ENCODE data around the gene GAL3ST1.
"Not testable (repeated sequence)": the region's sequence is repeated elsewhere in the genome, so short reads cannot be mapped to it uniquely, and the experiment has no call there.

The GAL3ST1 gene

GRCh38 chr22:30574095-30574981, at the start of gene GAL3ST1:
TSS of gene GAL3ST1 (minus strand) at chr22:30574665. CDS start at chr22:30557392, 17,273 bp downstream.
- TF ChIP-seq CTCF (IDR thresholded peaks at IDR 0.05; ENCODE audit: insufficient read depth, missing control alignments): no peak
- FAIRE-seq: no peak
- no peak for DNase-seq (ENCODE audit: insufficient read length, low spot score)

- not testable (repeated sequence) for FAIRE-seq; DNase-seq (ENCODE audit: insufficient read length, low spot score)
Observed at GRCh38 chr22:30619909-30620308, 45.4 kb upstream of the GAL3ST1 start.

- no peak for DNase-seq (ENCODE audit: insufficient read length, low spot score)
- FAIRE-seq: no peak
- TF ChIP-seq CTCF (IDR thresholded peaks at IDR 0.05; ENCODE audit: insufficient read depth, missing control alignments): no peak
Observed at GRCh38 chr22:30617819-30618218, 43.4 kb upstream of the GAL3ST1 start.

GRCh38 chr22:30615543-30615954, 41.1 kb upstream of the GAL3ST1 start:
- TF ChIP-seq CTCF (IDR thresholded peaks at IDR 0.05; ENCODE audit: insufficient read depth, missing control alignments): no peak
- DNase-seq (ENCODE audit: insufficient read length, low spot score) (no peak), FAIRE-seq (no peak)

- FAIRE-seq (no peak), DNase-seq (ENCODE audit: insufficient read length, low spot score) (no peak)
- TF ChIP-seq CTCF (IDR thresholded peaks at IDR 0.05; ENCODE audit: insufficient read depth, missing control alignments): no peak
Observed at GRCh38 chr22:30614879-30615278, 40.4 kb upstream of the GAL3ST1 start.

GRCh38 chr22:30614268-30614667, 39.8 kb upstream of the GAL3ST1 start:
- FAIRE-seq: no peak
- no peak for TF ChIP-seq CTCF (IDR thresholded peaks at IDR 0.05; ENCODE audit: insufficient read depth, missing control alignments)
- DNase-seq (ENCODE audit: insufficient read length, low spot score): no peak

- TF ChIP-seq CTCF (IDR thresholded peaks at IDR 0.05; ENCODE audit: insufficient read depth, missing control alignments): no peak
- no peak for DNase-seq (ENCODE audit: insufficient read length, low spot score)
- no peak for FAIRE-seq
Observed at GRCh38 chr22:30612789-30613188, 38.3 kb upstream of the GAL3ST1 start.

Data from D721Med (cell line).